ENCODE measurements around the gene TRIM7.
"Not testable (repeated sequence)": the region's sequence is repeated elsewhere in the genome, so short reads cannot be mapped to it uniquely, and the experiment has no call there.

TRIM7 gene

DNA sequence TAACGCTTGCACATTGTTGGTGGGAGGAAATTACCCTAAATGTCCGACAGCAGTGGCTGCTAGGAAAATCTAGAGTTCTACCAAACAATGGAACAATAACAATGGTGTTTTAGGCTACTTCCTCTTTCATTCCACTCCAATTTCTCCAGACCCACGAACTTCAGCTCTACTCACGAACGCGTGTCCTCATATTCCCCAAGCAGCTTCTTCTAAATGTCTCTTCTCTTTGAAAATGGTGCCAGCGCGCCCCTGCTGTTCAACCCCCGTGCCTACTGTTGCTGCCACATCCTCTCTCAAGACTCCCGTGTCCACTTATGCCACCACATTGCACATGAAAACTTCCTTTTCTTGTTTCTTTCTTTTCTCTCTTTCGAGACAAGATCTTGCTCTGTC lies 32.0 kb downstream of the TRIM7 start:
- DNase-seq (ENCODE audit: low spot score) = peak; percentile 20

DNA sequence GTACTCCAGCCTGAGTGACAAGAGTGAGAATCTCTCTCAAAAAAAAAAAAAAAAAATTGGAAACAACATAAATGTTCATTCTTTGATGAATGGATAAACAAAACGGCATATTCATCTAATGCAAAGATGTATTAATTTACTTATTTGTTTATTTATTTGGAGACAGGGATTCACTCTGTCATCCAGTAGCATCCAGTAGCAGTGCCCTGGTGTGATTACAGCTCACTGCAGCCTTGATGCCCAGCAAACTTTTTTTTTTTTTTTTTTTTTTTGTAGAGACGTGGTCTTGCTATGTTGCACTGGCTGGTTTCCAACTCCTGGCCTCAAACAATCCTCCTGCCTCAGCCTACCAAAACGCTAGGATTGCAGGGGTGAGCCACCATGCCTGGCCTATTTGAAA lies 33.2 kb downstream of the TRIM7 start:
- DNase-seq (ENCODE audit: low spot score) = no peak

DNA sequence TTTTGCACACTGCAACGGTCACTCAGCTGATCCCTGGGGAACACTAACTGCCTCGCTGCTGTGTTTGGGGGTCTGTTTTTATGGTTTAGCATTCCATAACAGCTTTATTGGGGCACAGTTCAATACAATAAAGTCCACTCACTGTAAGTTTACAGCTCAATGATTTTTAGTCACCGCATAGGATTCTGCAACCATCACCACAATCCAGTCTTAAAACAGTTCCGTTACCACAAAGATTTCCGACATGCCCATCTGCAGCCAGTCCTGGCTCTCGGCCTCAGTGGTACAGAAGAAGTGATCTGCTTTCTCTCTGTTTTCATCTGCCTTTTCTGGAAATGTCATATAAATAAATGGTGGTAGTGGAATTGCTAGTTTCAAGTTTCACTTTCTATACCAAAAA lies 34.0 kb downstream of the TRIM7 start:
- DNase-seq (ENCODE audit: low spot score) = no peak

DNA sequence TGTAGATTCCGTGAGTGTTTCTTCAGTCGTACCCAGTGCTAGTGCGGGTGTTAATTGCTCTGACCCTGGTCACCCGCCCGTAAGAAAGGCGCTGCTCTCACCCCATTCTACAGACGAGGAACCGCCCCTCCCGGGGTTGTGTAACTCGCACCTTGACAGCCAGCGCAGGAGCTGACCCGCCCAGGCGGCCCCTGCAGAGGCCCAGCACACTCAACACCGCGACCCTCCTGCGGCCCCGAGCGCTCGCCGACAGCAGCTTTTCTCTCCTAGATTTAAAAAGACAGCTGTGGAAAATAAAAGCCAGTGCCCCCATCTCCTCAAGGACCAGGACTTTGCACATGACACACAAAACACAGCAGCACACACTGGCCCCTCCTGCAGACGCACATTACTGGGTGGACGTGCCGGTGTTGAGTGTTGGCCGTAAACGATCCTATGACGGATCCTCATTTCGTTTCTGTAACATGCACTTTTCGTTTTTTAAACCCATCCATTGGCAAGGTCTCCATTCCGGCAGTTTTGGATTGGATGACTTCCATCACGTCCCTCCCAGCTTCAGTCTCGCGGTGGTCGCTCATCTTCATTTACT lies 34.7 kb downstream of the TRIM7 start:
- no peak for DNase-seq (ENCODE audit: low spot score)

DNA sequence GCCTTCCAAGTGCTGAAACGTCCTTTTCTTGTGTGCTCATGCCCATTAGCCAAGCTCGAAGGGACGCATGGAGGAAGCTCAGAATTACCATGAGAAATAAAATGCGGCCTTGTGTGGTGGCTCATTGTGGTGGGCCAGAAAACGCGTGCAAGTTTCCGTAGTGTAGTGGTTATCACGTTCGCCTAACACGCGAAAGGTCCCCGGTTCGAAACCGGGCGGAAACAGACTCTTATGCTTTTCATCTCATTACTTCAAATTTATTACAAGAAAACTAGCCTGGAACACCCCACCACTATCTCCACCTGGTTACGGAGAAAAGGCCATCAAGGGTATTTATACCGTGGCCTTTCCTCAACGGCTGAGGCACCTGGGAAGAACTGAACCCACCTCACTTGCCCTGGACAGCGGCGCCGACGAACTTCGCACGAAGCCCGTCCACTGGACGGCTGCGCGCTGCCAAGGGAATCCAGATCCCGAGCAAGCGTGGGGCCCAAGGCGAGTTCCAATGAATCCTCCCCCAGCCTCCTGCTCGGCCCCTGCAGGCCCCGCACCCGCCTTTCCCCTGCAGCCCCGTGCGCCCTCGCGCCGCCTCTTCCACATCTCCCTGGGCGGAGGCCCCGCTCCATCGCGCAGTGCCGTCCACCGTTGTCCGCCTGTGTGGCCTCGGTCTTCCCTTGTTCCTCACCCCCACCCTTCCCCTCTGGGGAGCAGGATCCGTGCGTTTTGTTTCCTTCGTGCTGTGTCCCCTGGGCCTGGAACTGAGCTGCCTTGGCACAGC lies 35.3 kb downstream of the TRIM7 start:
- not testable (repeated sequence) for DNase-seq (ENCODE audit: low spot score)

DNA sequence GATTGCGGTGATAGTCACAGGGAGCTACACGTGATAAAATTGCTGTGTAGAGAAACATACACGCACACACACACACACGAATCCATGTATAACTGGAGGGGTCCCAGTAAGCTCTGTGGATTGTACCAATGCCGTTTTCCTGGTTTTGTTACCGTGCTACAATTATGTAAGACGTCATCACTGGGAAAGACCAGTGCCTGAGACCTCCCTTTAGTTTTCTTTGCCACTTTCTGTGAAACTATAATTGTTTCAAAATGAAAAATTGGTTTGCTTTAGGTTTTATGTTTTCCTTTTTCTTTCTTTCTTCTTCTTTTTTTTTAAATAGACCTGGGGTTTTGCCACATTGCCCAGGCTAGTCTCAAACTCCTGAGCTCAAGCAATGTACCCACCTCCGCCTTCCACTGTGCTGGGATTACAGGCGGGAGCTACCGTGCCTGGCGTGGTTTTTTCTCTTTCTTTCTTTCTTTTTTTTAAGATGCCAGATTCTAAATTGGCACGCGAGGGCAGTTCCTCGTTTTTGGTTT lies 36.3 kb downstream of the TRIM7 start:
- no peak for DNase-seq (ENCODE audit: low spot score)

DNA sequence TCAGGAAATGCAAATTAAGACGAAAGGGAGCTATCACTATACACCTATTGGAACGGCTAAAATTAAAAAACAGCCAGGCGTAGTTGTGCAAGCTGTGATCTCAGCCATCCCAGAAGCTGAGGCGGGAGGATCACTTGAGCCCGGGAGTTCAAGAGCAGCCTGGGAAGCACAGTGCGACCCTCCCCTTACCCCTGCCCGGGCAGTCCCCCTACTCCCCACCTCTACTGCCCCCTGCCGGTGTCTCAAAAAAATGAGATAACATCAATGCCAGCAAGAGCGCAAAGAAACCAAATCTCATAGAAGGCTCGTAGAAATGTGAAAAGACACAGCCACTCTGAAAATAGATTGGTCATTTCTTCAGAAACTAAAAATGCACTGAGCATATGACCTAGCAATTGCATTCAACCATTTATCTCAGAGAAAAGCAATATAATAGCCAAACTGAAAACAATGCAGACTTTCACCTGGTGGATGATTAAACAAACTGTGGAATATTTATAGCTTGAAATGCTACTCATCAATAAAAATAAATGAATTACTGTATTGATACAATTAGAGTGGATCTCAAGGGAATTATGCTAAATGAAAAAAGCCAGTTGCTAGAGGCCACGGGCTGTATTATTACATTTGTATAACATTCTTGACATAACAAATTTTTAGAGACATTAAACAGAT lies 37.0 kb downstream of the TRIM7 start:
- no peak for DNase-seq (ENCODE audit: low spot score)

DNA sequence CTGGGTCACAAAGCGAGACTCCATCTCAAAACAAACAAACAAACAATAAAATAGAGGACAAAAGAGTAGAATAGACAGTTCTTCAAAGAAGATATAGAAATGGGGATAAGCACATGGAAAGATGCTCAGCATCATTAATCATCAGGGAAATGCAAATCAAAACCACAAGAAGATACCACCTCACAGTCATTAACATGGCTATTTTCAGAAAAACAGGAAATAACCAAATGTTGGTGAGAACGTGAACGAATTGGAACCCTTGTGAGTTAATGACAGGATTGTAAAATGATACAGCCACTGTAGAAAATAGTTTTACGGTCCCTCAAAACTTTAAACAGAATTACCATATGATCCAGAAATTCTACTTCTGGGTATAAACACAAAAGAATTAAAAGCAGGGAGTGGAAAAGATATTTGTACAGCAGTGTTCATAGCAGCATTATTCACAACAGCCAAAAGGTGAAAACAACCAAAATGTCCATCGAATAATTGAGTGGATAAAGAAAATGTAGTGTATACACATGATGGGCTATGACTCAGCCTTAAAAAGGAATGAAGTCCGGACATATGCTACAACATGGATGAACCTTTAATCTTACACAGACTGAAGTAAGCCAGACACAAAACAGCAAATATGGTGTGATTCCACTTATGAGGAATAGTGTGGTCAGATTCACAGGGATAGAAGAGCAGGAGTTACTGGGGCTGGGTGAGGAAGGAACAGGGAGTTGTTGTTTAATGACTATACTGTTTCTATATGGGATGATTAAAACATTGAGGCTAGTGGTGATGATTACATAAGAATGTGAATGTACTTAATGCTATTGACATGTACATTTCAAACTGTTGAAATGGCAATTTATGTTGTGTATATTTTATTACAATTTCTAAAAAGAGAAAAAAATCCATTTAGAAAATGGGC lies 37.9 kb downstream of the TRIM7 start:
- DNase-seq (ENCODE audit: low spot score) = no peak

DNA sequence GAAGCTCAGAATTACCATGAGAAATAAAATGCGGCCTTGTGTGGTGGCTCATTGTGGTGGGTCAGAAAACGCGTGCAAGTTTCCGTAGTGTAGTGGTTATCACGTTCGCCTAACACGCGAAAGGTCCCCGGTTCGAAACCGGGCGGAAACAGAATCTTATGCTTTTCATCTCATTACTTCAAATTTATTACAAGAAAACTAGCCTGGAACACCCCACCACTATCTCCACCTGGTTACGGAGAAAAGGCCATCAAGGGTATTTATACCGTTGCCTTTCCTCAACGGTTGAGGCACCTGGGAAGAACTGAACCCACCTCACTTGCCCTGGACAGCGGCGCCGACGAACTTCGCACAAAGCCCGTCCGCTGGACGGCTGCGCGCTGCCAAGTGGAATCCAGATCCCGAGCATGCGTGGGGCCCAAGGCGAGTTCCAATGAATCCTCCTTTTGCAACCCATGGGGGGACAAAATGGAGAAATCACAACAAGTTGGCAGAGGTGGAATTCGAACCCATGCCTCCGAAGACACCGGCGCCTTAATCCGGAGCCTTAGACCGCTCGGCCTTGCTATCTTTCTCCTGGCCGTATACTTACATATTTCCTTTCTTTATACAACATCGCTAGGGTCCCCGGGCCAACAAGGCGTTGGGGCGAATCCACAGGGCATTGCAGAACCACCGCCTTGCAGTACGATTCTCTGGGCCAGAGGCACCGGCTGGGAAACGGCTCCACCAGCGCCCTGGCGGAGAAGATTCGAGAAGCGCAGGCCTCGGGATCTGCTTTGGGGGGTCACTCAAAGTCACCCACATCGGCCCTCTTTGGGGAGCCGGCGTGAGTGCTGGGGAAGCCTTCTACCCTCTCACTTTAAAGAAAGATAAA lies 40.7 kb downstream of the TRIM7 start:
- no peak for DNase-seq (ENCODE audit: low spot score)

DNA sequence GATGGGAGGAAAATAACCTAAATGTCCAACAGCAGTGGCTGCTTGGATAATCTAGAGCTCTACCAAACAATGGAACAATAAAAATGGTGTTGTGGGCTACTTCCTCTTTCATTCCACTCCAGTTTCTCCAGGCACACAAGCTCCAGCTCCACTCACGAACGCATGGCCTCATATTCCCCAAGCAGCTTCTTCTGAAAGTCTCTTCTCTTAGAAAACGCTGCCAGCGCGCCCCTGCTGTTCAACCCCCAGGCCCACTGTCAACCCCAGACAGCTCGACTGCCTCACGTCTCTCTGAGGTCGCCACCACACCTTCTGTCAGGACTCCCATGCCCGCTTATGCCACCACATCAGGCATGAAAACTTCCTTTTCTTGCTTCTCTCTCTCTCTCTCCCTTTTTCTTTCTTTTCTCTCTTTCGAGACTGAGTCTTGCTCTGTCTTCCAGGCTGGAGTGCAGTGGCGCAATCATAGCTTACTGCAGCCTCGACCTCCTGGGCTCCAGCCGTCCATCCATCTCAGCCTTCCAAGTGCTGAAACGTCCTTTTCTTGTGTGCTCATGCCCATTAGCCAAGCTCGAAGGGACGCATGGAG lies 41.4 kb downstream of the TRIM7 start:
- DNase-seq (ENCODE audit: low spot score) = no peak

DNA sequence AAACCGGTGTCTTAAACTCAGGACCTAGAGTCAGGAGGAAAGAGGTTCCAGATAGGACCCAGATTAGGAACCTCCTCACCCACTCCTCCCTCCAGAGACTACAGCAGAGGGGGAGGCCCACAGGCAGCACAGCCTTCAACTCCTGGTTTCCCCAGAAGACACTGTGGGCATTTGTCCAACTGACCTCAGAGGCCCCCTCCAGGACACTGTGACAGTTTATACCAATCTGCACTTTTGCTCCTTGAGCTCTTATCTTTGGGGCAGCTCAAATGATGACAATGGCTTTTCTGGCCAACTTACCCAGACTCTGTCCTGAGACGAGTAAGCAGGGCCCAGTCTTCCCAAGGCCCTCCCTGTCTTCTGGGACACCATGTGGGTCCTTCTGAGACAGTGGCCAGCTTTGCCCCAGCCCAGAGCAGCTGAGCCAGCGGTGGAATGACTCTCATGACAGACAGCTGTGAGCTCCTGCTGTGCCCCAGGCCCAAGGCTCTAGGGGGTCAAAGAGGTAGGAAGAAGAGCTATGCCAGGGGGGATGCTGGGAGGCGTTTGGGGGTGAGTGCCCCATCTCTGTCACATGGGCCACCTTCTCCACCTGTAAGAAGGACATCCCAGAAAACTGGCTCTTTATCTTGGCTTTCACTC lies 43.3 kb downstream of the TRIM7 start:
- no peak for DNase-seq (ENCODE audit: low spot score)

DNA sequence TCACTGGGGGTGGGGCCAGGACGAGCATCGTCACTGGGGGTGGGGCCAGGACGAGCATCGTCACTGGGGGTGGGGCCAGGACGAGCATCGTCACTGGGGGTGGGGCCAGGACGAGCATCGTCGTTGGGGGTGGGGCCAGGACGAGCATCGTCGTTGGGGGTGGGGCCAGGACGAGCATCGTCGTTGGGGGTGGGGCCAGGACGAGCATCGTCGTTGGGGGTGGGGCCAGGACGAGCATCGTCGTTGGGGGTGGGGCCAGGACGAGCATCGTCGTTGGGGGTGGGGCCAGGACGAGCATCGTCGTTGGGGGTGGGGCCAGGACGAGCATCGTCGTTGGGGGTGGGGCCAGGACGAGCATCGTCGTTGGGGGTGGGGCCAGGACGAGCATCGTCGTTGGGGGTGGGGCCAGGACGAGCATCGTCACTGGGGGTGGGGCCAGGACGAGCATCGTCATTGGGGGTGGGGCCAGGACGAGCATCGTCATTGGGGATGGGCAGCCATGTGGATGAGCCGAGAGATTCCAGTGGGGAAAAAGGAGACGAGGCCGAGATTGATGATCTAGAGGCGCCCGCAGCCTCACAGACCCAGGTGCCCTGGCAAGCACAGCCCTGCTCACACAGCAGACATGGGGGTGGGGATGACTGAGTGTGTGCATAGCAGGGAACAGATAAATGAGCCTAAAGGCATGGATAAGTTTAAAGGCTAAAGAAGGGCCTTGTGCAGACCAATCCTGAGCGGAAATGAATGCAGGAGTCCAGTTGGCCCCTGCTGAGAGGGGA lies 44.1 kb downstream of the TRIM7 start:
- DNase-seq (ENCODE audit: low spot score) = peak; percentile 57

DNA sequence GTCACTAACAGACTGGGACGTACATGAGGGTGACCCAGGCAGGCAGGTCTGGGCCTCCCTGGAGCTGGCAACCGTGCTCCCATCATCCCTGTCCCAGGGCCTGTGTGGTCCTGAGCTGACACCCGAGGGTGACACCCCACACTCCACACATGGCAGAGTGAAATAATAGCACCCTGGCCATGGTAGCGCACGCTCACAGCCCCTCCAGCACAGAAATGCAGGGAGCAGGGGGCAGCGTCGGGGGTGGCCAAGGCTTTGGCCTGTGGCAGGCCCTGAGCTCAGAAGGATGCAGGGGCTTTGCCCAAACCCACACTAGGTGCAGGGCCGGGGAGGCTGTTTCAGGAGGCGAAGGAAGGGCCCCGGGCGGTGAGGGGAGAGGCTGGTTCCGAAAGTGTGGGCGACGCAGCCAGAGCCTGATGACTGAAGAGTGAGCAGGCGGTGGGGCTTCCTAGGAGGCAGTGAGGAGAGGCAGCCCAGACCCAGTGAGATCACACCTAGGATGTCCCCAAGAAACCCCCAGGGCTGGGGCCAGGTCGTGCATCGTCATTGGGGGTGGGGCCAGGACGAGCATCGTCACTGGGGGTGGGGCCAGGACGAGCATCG lies 44.7 kb downstream of the TRIM7 start:
- peak; percentile 57 for DNase-seq (ENCODE audit: low spot score)

DNA sequence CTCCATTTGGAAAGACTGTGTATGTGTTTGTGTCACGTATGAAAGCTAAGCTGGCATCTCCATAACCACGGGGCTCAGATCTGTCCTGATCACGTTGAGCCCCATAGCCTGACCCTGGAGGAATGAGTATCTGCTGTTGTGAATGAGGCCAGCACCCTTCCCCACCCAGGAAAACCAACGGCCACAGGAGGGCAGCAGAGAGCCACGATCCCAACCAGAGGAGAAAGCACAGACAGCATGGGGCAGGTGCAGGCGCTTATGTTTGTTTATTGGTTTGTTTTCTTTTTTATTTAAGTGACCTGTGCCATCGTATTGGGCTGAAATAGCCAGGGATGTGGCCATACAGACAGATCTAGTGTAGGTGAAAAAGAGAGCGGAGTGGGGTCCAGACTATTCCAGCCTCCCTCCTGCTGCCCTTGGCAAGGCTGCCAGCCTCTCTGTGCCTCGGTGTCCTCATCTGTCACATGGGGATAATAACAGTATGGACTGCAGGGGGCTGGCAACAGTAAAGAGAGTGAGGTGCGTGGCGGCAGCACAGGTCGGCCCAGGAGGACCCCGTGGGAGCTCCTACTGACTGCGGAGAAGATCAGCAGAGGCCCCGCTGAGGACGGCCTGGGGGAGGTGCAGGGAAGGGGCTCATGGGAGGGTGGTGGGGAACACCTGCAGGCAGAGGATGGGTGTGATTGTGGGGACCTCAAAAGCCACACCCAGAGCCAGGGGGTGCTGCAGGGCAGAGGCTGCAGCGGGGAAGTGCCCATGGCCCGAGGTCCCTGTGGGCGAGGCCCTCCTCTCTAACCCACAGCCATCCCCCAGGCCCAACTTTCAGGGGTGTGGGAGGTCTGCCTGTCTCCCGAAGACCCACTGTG lies 45.5 kb downstream of the TRIM7 start:
- peak; percentile 89 for DNase-seq (ENCODE audit: low spot score)

DNA sequence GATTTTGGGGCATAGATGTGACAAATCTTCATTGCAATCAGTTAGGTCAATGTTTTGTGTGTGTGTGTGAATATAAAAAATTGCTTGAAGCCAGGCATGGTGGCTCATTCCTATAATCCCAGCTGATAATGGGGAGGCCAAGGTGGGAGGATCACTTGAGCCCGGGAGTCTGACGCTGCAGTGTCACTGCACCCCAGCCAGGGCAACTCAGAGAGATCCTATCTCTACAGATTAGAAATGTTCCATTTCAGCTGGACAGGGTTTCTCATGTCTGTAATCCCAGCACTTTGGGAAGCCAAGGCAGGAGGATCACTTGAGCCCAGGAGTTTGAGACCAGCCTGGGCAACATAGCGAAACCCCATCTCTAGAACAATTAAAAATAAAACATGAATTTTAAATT lies 46.1 kb downstream of the TRIM7 start:
- no peak for DNase-seq (ENCODE audit: low spot score)

DNA sequence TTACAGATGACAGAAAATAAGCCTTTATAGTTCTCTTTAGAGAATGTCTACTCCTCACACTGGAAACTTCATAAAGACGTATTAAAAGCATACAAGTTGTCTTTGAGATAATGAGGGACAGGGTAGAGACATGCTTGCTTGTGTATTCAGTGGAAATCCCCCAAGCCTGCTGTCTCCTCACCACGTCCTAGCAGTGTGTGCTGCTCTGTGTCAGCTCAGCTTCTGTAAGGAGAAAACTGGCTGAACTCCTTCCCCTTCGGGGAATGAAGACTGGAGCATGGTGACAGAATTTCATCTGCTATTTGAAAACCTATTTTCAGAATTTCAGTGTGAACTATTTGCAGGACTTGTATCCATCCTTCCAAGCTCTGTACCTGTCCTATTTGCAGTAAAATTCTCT lies 48.2 kb downstream of the TRIM7 start:
- no peak for DNase-seq (ENCODE audit: low spot score)

DNA sequence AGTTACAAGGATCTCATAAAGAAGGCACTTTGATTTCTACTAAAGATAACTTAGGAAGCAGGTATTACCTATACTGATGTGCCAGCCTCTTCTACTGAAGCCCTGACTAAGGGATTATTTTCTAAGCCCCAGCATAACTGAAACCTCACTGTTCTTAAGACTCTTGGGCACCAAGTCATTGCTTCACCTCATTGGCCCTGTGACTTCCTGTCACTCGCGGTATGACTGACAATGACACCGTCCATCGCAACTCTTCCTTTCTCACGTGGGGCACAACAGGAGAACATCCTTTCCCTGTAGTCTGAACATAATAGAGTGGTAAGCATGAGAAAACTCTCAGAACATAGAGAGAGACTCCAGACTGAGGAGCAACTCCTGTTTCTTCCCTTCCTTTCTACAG lies 51.2 kb downstream of the TRIM7 start:
- DNase-seq (ENCODE audit: low spot score) = no peak

DNA sequence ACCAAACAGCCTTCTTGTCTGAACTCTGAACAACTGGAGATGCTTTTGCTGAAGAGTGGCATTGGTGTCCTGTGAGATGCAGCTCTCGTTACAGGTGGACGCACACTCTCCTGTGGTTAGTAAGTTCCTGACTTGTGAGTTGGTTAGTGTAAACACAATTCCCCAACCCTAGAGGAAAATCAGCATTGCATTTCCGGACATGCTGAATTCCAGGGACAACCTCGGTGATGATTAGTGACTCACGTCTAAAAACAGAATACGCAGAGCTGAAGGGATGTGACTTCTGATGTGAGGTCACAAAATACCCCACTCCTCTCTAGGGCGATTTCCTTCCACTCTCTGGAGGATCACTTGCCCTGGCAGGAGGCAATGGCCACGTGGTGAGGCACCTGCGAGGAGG lies 52.6 kb downstream of the TRIM7 start:
- DNase-seq (ENCODE audit: low spot score) = no peak
